Neural cell (in vitro differentiated cells): ENCODE results near the gene ZNF311. TPM values are rescaled to one million over a fixed set of nuclear protein-coding genes. Genes with fewer than 3 reads are reported as not detected.
"Not testable (repeated sequence)": the region's sequence is repeated elsewhere in the genome, so short reads cannot be mapped to it uniquely, and the experiment has no call there.

ENCODE experiments used
- H2AFZ ChIP-seq: fragments of 200-600, 300-800 bp; sonication (generic), shearing (Covaris generic); 2 replicates; pipeline ENCODE4 v1.6.0; 2014; ENCODE audit warnings: low read depth, mild to moderate bottlenecking, antibody characterized with exemption, low read length, moderate library complexity
- H3F3A ChIP-seq: fragments of 200-600 bp; shearing (Covaris generic); 2 replicates; pipeline ENCODE4 v1.6.1; 2016; ENCODE audit warnings: mild to moderate bottlenecking, moderate library complexity, mixed read lengths, antibody characterized with exemption, low read length; ENCODE audit not compliant: insufficient read depth, poor library complexity, severe bottlenecking
- H3K27ac ChIP-seq: fragments of 200-600, 300-800 bp; sonication (generic), shearing (Covaris generic); 2 replicates; pipeline ENCODE4 v1.5.1; 2014; ENCODE audit warnings: mild to moderate bottlenecking, low read length, moderate library complexity
- H3K27me3 ChIP-seq: fragments of 300-800, 200-600 bp; sonication (generic), shearing (Covaris generic); 2 replicates; pipeline ENCODE4 v1.6.0; 2014; ENCODE audit warnings: mild to moderate bottlenecking, low read depth, low read length, moderate library complexity; ENCODE audit not compliant: insufficient read depth
- H3K36me3 ChIP-seq: fragments of 300-800, 200-600 bp; sonication (generic), shearing (Covaris generic); 2 replicates; pipeline ENCODE4 v1.5.1; 2014; ENCODE audit warnings: mild to moderate bottlenecking, antibody characterized with exemption, low read length, moderate library complexity; ENCODE audit not compliant: insufficient read depth
- H3K4me2 ChIP-seq: fragments of 300-800, 200-600 bp; sonication (generic), shearing (Covaris generic); 2 replicates; pipeline ENCODE4 v1.6.0; 2014; ENCODE audit warnings: mild to moderate bottlenecking, low read length
- H3K4me3 ChIP-seq: fragments of 300-800, 200-600 bp; sonication (generic), shearing (Covaris generic); 2 replicates; pipeline ENCODE4 v1.5.1; 2014; ENCODE audit warnings: mild to moderate bottlenecking, low read length, moderate library complexity
- H3K79me2 ChIP-seq: fragments of 200-600 bp; shearing (Covaris generic); replicated peaks from 2 replicates; pipeline ENCODE4 v1.6.0; 2014; ENCODE audit warnings: mild to moderate bottlenecking, low read length, moderate library complexity; ENCODE audit not compliant: insufficient read depth
- H3K9ac ChIP-seq: fragments of 300-800, 200-600 bp; sonication (generic), shearing (Covaris generic); 2 replicates; pipeline ENCODE4 v1.6.1; 2016; ENCODE audit warnings: mild to moderate bottlenecking, low read length, mixed read lengths
- H3K9me2 ChIP-seq: fragments of 200-600 bp; shearing (Covaris generic); 2 replicates; pipeline ENCODE4 v1.6.1; 2016; ENCODE audit warnings: mild to moderate bottlenecking, low read length, mixed read lengths; ENCODE audit not compliant: insufficient read depth
- H3K9me3 ChIP-seq: fragments of 200-600, 300-800 bp; sonication (generic), shearing (Covaris generic); 2 replicates; pipeline ENCODE4 v1.6.1; 2016; ENCODE audit warnings: mild to moderate bottlenecking, mixed run types, low read length, moderate library complexity, mixed read lengths
- H4K20me1 ChIP-seq: fragments of 200-600 bp; shearing (Covaris generic); 2 replicates; pipeline ENCODE4 v1.6.1; 2016; ENCODE audit warnings: mild to moderate bottlenecking, mixed run types; ENCODE audit not compliant: insufficient read depth
- CTCF ChIP-seq: fragments of 450-650 bp; IDR thresholded peaks from 2 replicates; pipeline ENCODE4 v1.5.1; 2014; ENCODE audit warnings: antibody characterized with exemption, mild to moderate bottlenecking, moderate library complexity; ENCODE audit not compliant: poor library complexity, severe bottlenecking
- EP300 ChIP-seq: fragments of 450-650 bp; conservative IDR thresholded peaks from 2 replicates; pipeline ENCODE4 v1.6.1; 2014; ENCODE audit warnings: antibody characterized with exemption, mild to moderate bottlenecking, moderate library complexity; ENCODE audit not compliant: poor library complexity, severe bottlenecking
- EZH2 ChIP-seq: fragments of 200-600, 300-800 bp; shearing (Covaris generic), sonication (generic); IDR thresholded peaks from 2 replicates; pipeline ENCODE4 v1.6.1; 2014; ENCODE audit warnings: antibody characterized with exemption, low read length, borderline replicate concordance, mild to moderate bottlenecking; ENCODE audit not compliant: insufficient read depth, poor library complexity, severe bottlenecking
- MXI1 ChIP-seq: fragments of 450-650 bp; conservative IDR thresholded peaks from 2 replicates; pipeline ENCODE4 v1.6.1; 2014; ENCODE audit warnings: antibody characterized with exemption, mild to moderate bottlenecking; ENCODE audit not compliant: poor library complexity, severe bottlenecking
- POLR2AphosphoS5 ChIP-seq: IDR thresholded peaks from 2 replicates; pipeline ENCODE4 v1.6.1; 2012
- RAD21 ChIP-seq: fragments of 450-650 bp; conservative IDR thresholded peaks from 2 replicates; pipeline ENCODE4 v1.6.1; 2014; ENCODE audit warnings: antibody characterized with exemption, mild to moderate bottlenecking, moderate library complexity
- REST ChIP-seq: IDR thresholded peaks from 2 replicates; pipeline ENCODE4 v1.6.1; 2012; ENCODE audit warnings: borderline replicate concordance
- SMC3 ChIP-seq: fragments of 450-650 bp; conservative IDR thresholded peaks from 2 replicates; pipeline ENCODE4 v1.6.1; 2014; ENCODE audit warnings: antibody characterized with exemption, mild to moderate bottlenecking, moderate library complexity; ENCODE audit not compliant: poor library complexity
- TAF1 ChIP-seq: IDR thresholded peaks from 2 replicates; pipeline ENCODE4 v1.6.1; 2012; ENCODE audit warnings: low read depth
- polyA plus RNA-seq: library from polyadenylated mRNA; depleted of rRNA; stranded (reverse); fragments of >200 nt; gene quantifications from 2 replicates; pipeline ENCODE4 v1.2.3, GENCODE V29; 2014

ZNF311 gene
- polyA plus RNA-seq, 1 donor from 2014 or later: 4.6 TPM

- H3K79me2 ChIP-seq: no peaks in the 10 kb centered on the region
- no peak overlapping the region for H3K4me3 ChIP-seq
- no peaks in the 10 kb centered on the region for H3K27me3 ChIP-seq
- no peaks in the 10 kb centered on the region for H4K20me1 ChIP-seq
- H3K36me3 ChIP-seq: no peaks in the 10 kb centered on the region
- H3F3A ChIP-seq: no peaks in the 10 kb centered on the region
- H3K4me2 ChIP-seq: no peak overlapping the region
- no peak overlapping the region for H3K9ac ChIP-seq
- H2AFZ ChIP-seq: no peak overlapping the region
- TF ChIP-seq EP300 (no peak), MXI1 (no peak), CTCF (no peak), SMC3 (no peak), TAF1 (no peak), REST (no peak), POLR2AphosphoS5 (no peak), EZH2 (no peak), RAD21 (no peak)
- no peaks in the 10 kb centered on the region for H3K9me3 ChIP-seq
- H3K27ac ChIP-seq: no peak overlapping the region
- no peaks in the 10 kb centered on the region for H3K9me2 ChIP-seq
These were observed 44.1 kb downstream of the ZNF311 start for GRCh38 chr6:28960846-28961500.

- not testable (repeated sequence) for H3K9me2 ChIP-seq, H2AFZ ChIP-seq, H4K20me1 ChIP-seq, H3K27ac ChIP-seq, H3K79me2 ChIP-seq, H3F3A ChIP-seq, H3K4me3 ChIP-seq, H3K9me3 ChIP-seq, H3K27me3 ChIP-seq, H3K9ac ChIP-seq, H3K36me3 ChIP-seq, H3K4me2 ChIP-seq
These were observed 46.4 kb downstream of the ZNF311 start for GRCh38 chr6:28958561-28959243.

- not testable (repeated sequence) for H3K4me2 ChIP-seq, H3F3A ChIP-seq, H3K79me2 ChIP-seq, H3K36me3 ChIP-seq, H3K9ac ChIP-seq, H3K27me3 ChIP-seq, H3K9me3 ChIP-seq, H3K9me2 ChIP-seq, H3K4me3 ChIP-seq, H3K27ac ChIP-seq, H4K20me1 ChIP-seq, H2AFZ ChIP-seq
These were observed 47.3 kb downstream of the ZNF311 start for GRCh38 chr6:28957795-28958314.
